GM12801 (cell line): ENCODE results near the gene PRKCG.

Experiments used
- TF ChIP-seq, protein P1 (sequence below): IDR thresholded peaks from one replicate; pipeline ENCODE4 v1.5.1; 2011; ENCODE audit warnings: control low read depth; ENCODE audit not compliant: insufficient read length; ENCODE audit errors: extremely low read depth

Gene PRKCG

DNA sequence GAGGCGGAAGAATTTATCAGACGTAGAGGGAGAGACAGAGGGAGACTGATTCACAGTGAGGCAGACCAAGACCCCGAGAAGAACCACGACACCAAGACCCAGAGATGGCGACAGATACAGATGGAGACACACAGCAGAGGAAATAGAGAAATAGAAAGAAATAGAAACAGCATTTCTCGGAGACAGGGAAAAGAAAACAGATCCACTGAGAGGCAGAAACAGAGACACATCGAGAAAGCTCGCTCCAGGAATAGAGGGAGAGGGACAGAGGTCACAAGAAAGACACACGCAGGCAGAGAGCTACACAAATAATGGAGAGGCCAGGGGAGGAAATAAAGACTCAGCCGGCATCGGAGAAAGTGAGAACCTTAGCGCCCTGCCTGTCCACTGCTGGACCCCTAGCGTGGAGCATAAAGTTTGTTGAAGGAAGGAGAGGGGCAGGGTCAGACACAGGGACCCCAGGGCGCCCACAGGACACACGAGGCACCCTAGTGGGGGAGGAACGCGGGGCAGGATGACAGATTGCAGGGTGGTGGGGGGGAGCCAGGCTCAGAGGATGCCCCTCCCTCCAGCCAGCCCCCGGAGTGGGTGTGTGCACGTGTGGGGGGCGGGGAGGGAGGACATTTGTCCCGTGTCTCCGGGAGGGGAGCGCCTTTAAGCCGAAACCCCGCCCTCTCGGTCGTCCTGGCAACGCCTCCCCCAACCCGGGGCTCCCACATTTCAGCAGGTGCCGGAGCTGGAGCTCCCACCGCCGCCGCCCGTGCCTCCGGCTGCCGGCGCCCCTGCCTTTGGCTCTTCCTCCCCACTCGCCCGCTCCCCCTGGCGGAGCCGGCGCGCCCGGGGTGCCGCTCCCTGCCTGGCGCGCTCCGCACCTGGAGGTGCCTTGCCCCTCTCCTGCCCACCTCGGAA, at the start of gene PRKCG:
Gene PRKCG, plus strand, starts transcription at position 716 of the 909 bp plus-strand sequence. CDS start 298 bp downstream, outside the sequence.
- TF ChIP-seq, protein P1, sequence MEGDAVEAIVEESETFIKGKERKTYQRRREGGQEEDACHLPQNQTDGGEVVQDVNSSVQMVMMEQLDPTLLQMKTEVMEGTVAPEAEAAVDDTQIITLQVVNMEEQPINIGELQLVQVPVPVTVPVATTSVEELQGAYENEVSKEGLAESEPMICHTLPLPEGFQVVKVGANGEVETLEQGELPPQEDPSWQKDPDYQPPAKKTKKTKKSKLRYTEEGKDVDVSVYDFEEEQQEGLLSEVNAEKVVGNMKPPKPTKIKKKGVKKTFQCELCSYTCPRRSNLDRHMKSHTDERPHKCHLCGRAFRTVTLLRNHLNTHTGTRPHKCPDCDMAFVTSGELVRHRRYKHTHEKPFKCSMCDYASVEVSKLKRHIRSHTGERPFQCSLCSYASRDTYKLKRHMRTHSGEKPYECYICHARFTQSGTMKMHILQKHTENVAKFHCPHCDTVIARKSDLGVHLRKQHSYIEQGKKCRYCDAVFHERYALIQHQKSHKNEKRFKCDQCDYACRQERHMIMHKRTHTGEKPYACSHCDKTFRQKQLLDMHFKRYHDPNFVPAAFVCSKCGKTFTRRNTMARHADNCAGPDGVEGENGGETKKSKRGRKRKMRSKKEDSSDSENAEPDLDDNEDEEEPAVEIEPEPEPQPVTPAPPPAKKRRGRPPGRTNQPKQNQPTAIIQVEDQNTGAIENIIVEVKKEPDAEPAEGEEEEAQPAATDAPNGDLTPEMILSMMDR: no peak

- TF ChIP-seq, protein P1: no peak
Observed at GRCh38 chr19:53844849-53845246, 37.1 kb upstream of the PRKCG start.

- TF ChIP-seq, protein P1: no peak
Observed at GRCh38 chr19:53847555-53847954, 34.4 kb upstream of the PRKCG start.

DNA sequence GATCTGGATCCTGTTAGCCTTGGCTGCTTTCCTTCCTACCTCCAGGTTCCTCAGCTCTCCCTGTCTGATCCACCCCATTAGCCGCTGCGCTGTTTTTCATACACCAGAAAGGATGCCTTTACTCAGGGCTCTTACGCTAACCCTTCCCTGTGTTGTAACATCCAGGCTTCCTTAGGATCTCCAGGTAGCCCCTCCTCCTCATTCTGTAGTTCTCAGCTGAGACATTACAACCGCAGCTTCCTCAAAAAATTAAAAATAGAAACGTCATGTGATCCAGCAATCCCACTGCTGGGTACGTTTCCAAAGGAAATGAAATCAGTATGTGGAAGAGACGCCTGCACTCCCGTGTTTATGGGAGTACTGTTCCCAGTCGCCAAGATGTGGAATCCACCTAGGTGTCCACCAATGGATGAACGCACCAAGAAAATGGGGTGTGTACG, 32.7 kb upstream of the PRKCG start:
- TF ChIP-seq, protein P1: no peak

DNA sequence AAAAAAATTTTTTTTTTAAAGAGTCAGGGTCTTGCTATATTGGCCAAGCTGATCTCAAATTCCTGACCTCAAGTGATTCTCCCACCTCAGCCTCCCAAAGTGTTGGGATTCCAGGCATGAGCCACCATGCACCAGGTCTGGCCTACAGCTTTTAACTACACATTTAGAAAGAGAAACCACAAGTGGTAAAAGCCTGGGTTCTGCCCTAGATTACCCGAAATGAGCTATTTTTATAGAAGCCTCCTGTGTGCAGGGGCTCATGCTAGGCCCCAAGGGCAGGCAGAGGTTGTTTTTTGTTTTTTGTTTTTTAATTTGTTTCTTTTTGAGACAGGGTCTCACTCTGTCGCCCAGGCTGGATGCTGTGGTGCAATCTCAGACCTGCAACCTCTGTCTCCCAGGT, 28.3 kb upstream of the PRKCG start:
- TF ChIP-seq, protein P1: no peak

DNA sequence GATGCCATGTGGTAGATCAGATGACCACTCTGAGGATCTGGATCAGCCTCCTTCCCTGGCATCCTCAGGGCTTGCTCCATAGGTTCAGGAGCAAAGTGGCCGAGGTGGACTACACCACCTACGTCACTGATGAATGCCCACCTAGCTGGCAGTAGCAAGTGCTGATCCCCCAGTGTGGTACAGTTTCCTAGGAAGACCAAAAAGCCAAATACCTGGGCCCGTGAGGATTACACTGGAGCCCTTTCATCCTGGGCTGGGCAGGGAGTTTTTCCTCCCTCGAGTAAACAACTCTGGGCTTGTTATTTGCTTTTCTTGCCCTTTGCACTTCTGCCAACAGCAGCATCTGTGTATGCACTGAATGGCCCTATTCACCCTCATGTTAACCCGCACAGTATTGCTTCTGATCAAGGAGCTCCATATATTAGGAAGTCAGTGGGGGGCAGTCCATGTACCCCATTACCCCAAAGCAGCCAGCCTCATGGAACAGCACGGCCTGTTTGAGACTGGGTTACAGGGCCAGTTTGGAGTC, 17.6 kb upstream of the PRKCG start:
- TF ChIP-seq, protein P1: no peak

- TF ChIP-seq, protein P1: no peak
Observed at GRCh38 chr19:53865523-53865917, 16.5 kb upstream of the PRKCG start.
